GM10266 (cell line): ENCODE measurements around the gene SUSD4.
A peak's percentile ranks its signal among the peaks of the same experiment; 100 is the strongest.

ENCODE experiments used
- DNase-seq: peaks from one replicate; pipeline ENCODE4 v3.0.0; 2012; ENCODE audit errors: extremely low spot score
- TF ChIP-seq, protein P1 (sequence below): IDR thresholded peaks from 2 replicates; pipeline ENCODE4 v1.5.1; 2012; ENCODE audit warnings: mild to moderate bottlenecking, low read depth; ENCODE audit not compliant: control insufficient read depth, insufficient read depth; ENCODE audit errors: missing control alignments

Gene SUSD4, protein sequence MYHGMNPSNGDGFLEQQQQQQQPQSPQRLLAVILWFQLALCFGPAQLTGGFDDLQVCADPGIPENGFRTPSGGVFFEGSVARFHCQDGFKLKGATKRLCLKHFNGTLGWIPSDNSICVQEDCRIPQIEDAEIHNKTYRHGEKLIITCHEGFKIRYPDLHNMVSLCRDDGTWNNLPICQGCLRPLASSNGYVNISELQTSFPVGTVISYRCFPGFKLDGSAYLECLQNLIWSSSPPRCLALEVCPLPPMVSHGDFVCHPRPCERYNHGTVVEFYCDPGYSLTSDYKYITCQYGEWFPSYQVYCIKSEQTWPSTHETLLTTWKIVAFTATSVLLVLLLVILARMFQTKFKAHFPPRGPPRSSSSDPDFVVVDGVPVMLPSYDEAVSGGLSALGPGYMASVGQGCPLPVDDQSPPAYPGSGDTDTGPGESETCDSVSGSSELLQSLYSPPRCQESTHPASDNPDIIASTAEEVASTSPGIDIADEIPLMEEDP

DNA sequence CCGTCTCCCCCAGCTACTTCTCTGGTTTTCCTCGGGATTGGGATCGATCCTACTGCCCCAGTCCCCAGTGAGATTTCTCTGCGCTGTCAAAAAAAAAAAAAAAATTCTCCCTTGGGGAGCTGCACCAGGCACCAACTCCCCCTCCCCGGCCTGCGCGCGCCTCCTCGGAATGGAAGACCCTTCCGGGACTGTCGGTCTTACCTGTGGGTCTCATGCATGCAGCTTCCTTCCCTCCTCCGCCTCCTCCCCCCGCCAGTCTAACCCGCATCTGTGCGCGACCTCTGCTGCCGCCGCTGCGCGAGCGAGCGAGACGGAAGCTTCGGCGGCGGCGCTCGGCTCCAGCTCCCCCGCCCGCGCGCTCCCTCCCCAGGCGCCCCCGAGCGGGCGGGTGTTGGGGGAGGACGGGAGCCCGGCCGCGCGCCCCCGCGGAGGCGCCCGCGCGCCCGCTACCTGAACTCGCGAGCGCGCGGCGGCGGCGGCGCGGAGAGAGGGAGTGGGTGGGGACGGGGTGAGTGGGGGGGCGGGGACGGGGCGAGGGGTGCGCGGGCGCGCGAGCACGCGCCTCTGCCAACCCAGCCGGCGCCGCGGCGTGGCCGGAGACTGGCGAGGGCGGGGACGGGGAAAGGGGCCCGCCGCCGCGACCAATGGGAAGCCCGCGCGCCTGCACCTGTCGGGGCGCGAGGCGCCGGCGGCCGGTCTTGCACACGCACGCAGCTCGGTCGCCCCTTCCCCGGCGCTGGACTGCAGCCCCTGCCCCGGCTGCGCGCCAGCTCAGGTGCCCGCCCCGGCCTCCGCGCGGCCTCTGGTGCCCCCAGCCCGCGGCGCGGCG is at the start of gene SUSD4:
TSS of gene SUSD4 (minus strand) at position 321 of the 829 bp plus-strand sequence. CDS start 751 bp downstream, outside the sequence.
- TF ChIP-seq, protein P1, sequence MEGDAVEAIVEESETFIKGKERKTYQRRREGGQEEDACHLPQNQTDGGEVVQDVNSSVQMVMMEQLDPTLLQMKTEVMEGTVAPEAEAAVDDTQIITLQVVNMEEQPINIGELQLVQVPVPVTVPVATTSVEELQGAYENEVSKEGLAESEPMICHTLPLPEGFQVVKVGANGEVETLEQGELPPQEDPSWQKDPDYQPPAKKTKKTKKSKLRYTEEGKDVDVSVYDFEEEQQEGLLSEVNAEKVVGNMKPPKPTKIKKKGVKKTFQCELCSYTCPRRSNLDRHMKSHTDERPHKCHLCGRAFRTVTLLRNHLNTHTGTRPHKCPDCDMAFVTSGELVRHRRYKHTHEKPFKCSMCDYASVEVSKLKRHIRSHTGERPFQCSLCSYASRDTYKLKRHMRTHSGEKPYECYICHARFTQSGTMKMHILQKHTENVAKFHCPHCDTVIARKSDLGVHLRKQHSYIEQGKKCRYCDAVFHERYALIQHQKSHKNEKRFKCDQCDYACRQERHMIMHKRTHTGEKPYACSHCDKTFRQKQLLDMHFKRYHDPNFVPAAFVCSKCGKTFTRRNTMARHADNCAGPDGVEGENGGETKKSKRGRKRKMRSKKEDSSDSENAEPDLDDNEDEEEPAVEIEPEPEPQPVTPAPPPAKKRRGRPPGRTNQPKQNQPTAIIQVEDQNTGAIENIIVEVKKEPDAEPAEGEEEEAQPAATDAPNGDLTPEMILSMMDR = no peak
- DNase-seq = peak; percentile 53

- DNase-seq = no peak
- TF ChIP-seq, protein P1 = no peak
These were observed 49.2 kb upstream of the SUSD4 start for GRCh38 chr1:223413216-223413615.

GRCh38 chr1:223411710-223412109 is 47.7 kb upstream of the SUSD4 start:
- DNase-seq = no peak
- TF ChIP-seq, protein P1 = no peak

- DNase-seq = no peak
- TF ChIP-seq, protein P1 = no peak
These were observed 47.3 kb upstream of the SUSD4 start for GRCh38 chr1:223411309-223411708.

DNA sequence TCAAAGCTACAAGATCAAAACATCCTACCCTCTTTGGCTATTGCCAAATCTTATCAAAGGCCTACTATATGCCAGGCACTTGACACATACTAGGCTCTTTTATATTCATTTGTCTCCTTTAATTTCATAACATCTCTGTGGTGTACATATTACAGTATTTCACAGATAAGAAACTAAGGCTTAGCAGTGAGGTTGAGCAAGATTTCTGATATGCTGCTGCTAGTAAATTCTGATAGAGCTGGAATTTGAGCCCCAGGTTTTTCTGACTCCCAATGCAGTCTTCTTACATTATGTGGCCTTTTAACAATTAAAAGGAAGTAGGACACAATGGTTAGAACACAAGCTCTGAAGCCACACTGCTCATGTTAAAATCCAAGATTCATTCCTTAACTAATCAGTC is 46.1 kb upstream of the SUSD4 start:
- TF ChIP-seq, protein P1 = no peak
- no peak for DNase-seq

- DNase-seq = no peak
These were observed 41.5 kb upstream of the SUSD4 start for GRCh38 chr1:223405507-223405906.

More at GRCh38 chr1:223405507-223405906, 41.5 kb upstream of the SUSD4 start:
- TF ChIP-seq, protein P1 = no peak
